Natural killer cell treated with Interleukin-12 subunit alpha and Interleukin-12 subunit beta and Interleukin-15 and Interleukin-18, amount 100 ng/mL, for 72 hours (primary cell): Measurements from ENCODE around the gene TNFRSF1A. TPM values are rescaled to one million over a fixed set of nuclear protein-coding genes. Genes with fewer than 3 reads are reported as not detected.
A peak's percentile ranks its signal among the peaks of the same experiment; 100 is the strongest.
"Not testable (repeated sequence)": the region's sequence is repeated elsewhere in the genome, so short reads cannot be mapped to it uniquely, and the experiment has no call there.

Experiments used
- ATAC-seq, 2 donors: fragments of 150-1000 bp; cut with Tn5 transposase in 1 of 2; sonication (Bioruptor Pico), chemical (Tn5 transposase) in 1 of 2; 2 replicates each; pipeline ENCODE4 v1.10.0; 2021
- DNase-seq: peaks from one replicate; pipeline ENCODE4 v3.0.0; 2022; ENCODE audit warnings: low spot score
- H3K27ac Mint-ChIP-seq, 2 donors: 1 replicate in 1 of 2; 2 replicates in 1 of 2; pipeline ENCODE4 v1.8.0; 2022; ENCODE audit warnings: mixed read lengths in 2 of 2, mild to moderate bottlenecking in 1 of 2, moderate library complexity in 1 of 2
- H3K27me3 Mint-ChIP-seq, 2 donors: 1 replicate in 1 of 2; 2 replicates in 1 of 2; pipeline ENCODE4 v1.8.0; 2022; ENCODE audit warnings: mixed read lengths in 2 of 2
- H3K36me3 Mint-ChIP-seq: one replicate; pipeline ENCODE4 v1.8.0; 2022; ENCODE audit warnings: mixed read lengths
- H3K4me1 Mint-ChIP-seq, 2 donors: 1 replicate in 1 of 2; 2 replicates in 1 of 2; pipeline ENCODE4 v1.8.0; 2022; ENCODE audit warnings: low read depth in 2 of 2, mixed read lengths in 2 of 2, mild to moderate bottlenecking in 1 of 2
- H3K4me3 Mint-ChIP-seq: one replicate; pipeline ENCODE4 v1.8.0; 2022; ENCODE audit warnings: mixed read lengths
- H3K9me3 Mint-ChIP-seq: 2 replicates; pipeline ENCODE4 v1.8.0; 2022; ENCODE audit warnings: mixed read lengths
- total RNA-seq, 2 donors: library from RNA; stranded (reverse); gene quantifications; one replicate each; pipeline ENCODE4 v1.2.3, GENCODE V29; 2022

The TNFRSF1A gene
- total RNA-seq, 2 donors from 2014 or later = 83.2 to 102 TPM

- no peaks in the 10 kb centered on the region for H3K36me3 Mint-ChIP-seq
These were observed 439 bp upstream of the TNFRSF1A start for GRCh38 chr12:6342140-6342889.

GRCh38 chr12:6340745-6341416 is 995 bp downstream of the TNFRSF1A start:
- no peak for ATAC-seq
- DNase-seq = no peak
- Mint-ChIP-seq H3K36me3 (no peaks in the 10 kb centered on the region), H3K9me3 (no peaks in the 10 kb centered on the region), H3K4me1 (peaks cover 37 to 41% of the 10 kb centered on the region in 2 donors), H3K27me3 (no peaks in the 10 kb centered on the region), H3K27ac (no peak overlapping the region), H3K4me3 (no peak overlapping the region)

More at GRCh38 chr12:6342140-6342889, 439 bp upstream of the TNFRSF1A start:
- Mint-ChIP-seq H3K4me1 (peaks cover 40 to 44% of the 10 kb centered on the region in 2 donors), H3K27ac (no peak overlapping the region), H3K4me3 (no peak overlapping the region), H3K9me3 (peaks cover 3% of the 10 kb centered on the region), H3K27me3 (peaks cover 0 to 4% of the 10 kb centered on the region in 2 donors)
- ATAC-seq (no peak), DNase-seq (no peak)

DNA sequence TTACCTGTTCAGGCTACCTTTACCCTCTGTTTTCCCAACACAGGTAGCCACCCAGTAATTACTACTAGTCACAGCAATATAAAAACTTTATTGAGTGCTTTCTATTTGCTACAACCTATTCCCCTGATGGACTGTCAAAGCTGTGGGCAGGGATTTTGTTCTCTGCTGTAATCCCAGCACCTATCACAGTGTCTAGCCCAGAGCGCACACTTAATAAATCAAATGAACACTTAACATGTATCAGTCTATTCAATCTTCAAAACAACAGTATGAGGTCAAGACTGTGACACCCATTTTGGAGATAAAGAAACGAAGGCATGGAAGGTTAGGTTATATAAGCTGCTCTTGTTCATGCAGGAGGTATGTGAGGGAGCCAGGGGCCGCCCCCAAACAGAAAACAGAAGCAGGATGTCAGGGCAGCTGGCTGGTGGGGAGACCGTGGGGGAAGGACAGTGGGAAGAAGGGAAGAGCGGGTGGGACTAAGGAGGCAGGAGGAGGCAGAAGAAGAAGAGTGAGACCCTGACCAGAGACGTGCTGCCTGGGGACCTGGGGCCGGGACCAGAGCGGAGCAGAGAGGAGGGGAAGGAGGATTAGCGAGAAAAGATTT is 1.7 kb downstream of the TNFRSF1A start:
- no peak overlapping the region for H3K27ac Mint-ChIP-seq
- ATAC-seq (no peak), DNase-seq (no peak)

DNA sequence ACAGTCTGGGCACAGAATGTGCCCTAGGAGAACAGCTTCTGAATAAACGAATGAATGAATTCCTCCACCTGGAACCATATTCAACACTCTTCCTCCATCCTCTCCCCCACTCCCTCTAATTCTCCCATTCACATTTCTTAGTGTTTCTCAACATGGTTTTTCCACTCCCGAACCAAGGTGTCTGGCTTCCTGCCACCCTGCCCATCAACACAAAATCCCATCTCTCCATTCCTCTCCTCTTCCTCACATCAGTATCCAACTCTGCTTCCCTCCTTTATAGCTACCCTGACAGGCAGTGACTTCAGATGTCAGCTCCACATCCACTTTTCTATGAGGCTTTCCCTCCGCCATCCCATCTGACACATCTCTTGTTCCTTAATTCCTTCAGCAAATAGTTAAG is 2.9 kb downstream of the TNFRSF1A start:
- H3K36me3 Mint-ChIP-seq = no peaks in the 10 kb centered on the region
- no peak for ATAC-seq
- H3K4me1 Mint-ChIP-seq = peaks cover 45 to 50% of the 10 kb centered on the region in 2 donors
- H3K9me3 Mint-ChIP-seq = no peaks in the 10 kb centered on the region
- no peak for DNase-seq
- no peak overlapping the region for H3K27ac Mint-ChIP-seq
- no peak overlapping the region for H3K4me3 Mint-ChIP-seq
- no peaks in the 10 kb centered on the region for H3K27me3 Mint-ChIP-seq

More for the DNA sequence above, 1.7 kb downstream of the TNFRSF1A start:
- Mint-ChIP-seq H3K4me1 (peaks cover 37 to 42% of the 10 kb centered on the region in 2 donors), H3K36me3 (no peaks in the 10 kb centered on the region), H3K9me3 (no peaks in the 10 kb centered on the region), H3K4me3 (no peak overlapping the region), H3K27me3 (no peaks in the 10 kb centered on the region)

DNA sequence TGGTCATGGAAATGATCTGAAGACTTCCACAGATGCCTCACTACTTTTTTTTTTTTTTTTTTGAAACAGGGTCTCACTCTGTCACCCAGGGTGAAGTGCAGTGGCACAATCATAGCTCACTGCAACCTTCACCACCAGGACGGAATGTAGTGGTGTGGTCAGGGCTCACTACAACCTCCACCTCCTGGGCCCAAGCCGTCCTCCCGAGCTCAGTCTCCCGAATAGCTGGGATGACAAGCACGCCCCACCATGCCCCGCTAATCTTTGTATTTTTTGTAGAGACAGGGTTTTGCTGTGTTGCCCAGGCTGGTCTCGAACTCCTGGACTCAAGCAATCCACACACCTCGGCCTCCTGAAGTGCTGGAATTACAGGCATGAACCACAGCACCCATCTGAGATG is 3.3 kb downstream of the TNFRSF1A start:
- not testable (repeated sequence) for H3K27me3 Mint-ChIP-seq, DNase-seq, H3K9me3 Mint-ChIP-seq, H3K36me3 Mint-ChIP-seq, H3K4me3 Mint-ChIP-seq, ATAC-seq, H3K27ac Mint-ChIP-seq
- H3K4me1 Mint-ChIP-seq = peaks cover 49 to 50% of the 10 kb centered on the region in 2 donors

GRCh38 chr12:6337958-6338433 is 3.9 kb downstream of the TNFRSF1A start:
- DNase-seq = no peak

GRCh38 chr12:6336889-6337853 is 4.7 kb downstream of the TNFRSF1A start:
- H3K36me3 Mint-ChIP-seq = peaks cover 9% of the 10 kb centered on the region
- no peak overlapping the region for H3K27ac Mint-ChIP-seq
- H3K4me3 Mint-ChIP-seq = no peak overlapping the region
- H3K27me3 Mint-ChIP-seq = no peaks in the 10 kb centered on the region
- peak; percentile 89 for DNase-seq
- ATAC-seq = peak; percentile 62 to 67
- peaks cover 49 to 50% of the 10 kb centered on the region in 2 donors for H3K4me1 Mint-ChIP-seq
- no peaks in the 10 kb centered on the region for H3K9me3 Mint-ChIP-seq

More at GRCh38 chr12:6337958-6338433, 3.9 kb downstream of the TNFRSF1A start:
- Mint-ChIP-seq H3K36me3 (peaks cover under 1% of the 10 kb centered on the region), H3K27me3 (no peaks in the 10 kb centered on the region), H3K4me3 (no peak overlapping the region), H3K27ac (no peak overlapping the region), H3K9me3 (no peaks in the 10 kb centered on the region), H3K4me1 (peaks cover 50% of the 10 kb centered on the region in 2 donors)
- no peak for ATAC-seq

DNA sequence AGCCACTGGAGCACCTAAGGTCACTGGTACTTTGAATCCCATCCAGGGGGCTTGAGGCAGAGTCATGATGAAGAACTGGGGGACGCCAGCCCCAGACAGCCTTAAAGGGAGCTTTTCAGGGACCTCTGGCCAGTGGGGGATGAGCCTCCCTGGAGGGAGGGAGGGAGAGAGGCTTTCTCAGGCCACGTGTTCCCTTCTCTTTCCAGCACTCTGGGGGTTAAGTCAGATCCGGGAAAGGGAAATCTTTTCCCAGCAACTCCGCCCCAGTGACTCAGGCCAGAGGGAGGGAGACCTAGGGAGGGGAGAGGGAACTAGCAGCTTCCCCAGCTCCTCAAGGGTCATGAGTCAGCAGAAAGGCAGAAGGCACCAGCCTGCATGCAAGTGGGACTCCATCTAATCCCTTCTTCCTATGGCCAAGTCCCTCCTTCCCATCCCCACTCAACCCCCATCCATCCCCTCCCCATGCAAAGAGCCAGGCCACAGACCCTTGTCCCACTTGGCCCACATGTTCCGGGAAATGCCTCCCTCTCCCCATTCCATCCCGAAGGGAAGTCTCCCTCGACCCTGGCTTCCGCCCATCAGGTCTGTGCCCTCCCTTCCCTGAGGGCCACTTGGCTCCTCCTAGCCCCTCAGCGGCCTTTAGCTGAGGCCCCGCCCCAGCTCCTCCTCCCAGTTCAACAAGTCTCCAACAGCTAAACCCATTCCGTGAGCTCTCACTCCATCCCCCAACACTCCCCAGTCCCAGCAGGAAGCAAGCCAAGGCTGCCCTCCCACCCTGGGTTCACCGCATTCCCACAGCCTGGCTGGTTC is 5.6 kb downstream of the TNFRSF1A start:
- peak; percentile 58 to 63 for ATAC-seq
- Mint-ChIP-seq H3K4me3 (no peak overlapping the region), H3K27me3 (no peaks in the 10 kb centered on the region), H3K4me1 (peaks cover 46 to 48% of the 10 kb centered on the region in 2 donors), H3K27ac (no peak overlapping the region), H3K36me3 (peaks cover 13% of the 10 kb centered on the region), H3K9me3 (no peaks in the 10 kb centered on the region)
- peak; percentile 77 for DNase-seq

DNA sequence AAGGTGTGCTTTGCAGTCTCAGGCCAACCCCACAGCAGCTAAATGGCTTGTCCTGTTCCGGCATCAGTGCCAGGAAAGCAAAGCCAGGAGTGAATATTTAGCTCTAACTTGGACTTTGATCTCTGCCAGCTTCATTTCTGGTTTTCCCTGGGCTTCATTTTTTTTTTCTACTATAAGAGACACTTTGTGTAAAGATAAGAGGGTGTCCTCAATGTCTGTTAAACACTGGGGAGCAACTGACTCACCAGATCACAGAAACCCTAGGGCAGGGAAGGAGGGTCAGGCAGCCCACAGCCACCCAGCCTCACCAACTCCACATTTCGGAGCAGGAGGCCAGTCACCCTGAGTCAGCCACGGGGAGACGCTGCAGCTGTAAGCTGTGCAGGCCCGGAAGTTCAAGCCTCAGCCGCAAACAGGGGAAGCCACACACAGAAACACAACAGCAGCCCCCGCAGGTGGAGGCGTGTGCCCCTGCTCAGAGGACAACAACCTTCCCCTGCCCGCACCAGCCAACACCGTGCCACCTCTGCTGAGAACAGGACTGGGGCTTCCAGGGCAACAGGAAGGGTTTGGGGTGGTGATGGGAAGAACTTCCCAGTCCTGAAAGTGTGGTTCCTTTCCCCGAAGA is 6.3 kb downstream of the TNFRSF1A start:
- DNase-seq (peak; percentile 93), ATAC-seq (peak; percentile 79 to 85)
- Mint-ChIP-seq H3K27me3 (no peaks in the 10 kb centered on the region), H3K36me3 (peaks cover 18% of the 10 kb centered on the region), H3K9me3 (no peaks in the 10 kb centered on the region), H3K4me3 (no peak overlapping the region), H3K4me1 (peaks cover 47 to 50% of the 10 kb centered on the region in 2 donors), H3K27ac (no peak overlapping the region)

GRCh38 chr12:6334940-6335450 is 6.9 kb downstream of the TNFRSF1A start:
- no peak for ATAC-seq
- peaks cover 18% of the 10 kb centered on the region for H3K36me3 Mint-ChIP-seq
- no peaks in the 10 kb centered on the region for H3K27me3 Mint-ChIP-seq

DNA sequence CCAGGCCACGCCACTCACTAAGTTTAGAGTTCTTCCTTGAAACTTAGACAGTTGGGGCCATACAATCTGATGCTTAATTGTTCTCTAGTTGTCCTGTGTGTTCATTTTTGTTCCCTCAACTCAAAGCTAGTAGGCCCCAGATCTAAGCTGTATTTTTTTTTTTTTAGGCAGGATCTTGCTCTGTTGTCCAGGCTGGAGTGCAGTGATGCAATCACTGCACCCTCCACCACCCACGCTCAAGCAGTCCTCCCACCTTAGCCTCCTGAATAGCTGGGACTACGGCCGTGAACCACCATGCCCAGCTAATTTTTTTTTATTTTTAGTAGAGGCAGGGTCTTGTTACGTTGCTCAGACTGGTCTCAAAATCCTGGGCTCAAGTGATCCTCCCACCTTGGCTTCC is 7.5 kb downstream of the TNFRSF1A start:
- Mint-ChIP-seq H3K4me3 (no peak overlapping the region), H3K4me1 (peaks cover 50% of the 10 kb centered on the region in 2 donors), H3K36me3 (peaks cover 18% of the 10 kb centered on the region)

More at GRCh38 chr12:6334940-6335450, 6.9 kb downstream of the TNFRSF1A start:
- no peak overlapping the region for H3K4me3 Mint-ChIP-seq
- no peak overlapping the region for H3K27ac Mint-ChIP-seq
- no peak for DNase-seq
- peaks cover 50% of the 10 kb centered on the region in 2 donors for H3K4me1 Mint-ChIP-seq
- no peaks in the 10 kb centered on the region for H3K9me3 Mint-ChIP-seq

GRCh38 chr12:6333566-6333965 is 8.3 kb downstream of the TNFRSF1A start:
- ATAC-seq = peak in 1 of 2 donors; percentile 51
- H3K4me3 Mint-ChIP-seq = no peak overlapping the region
- H3K27ac Mint-ChIP-seq = no peak overlapping the region
- H3K27me3 Mint-ChIP-seq = no peaks in the 10 kb centered on the region
- no peak for DNase-seq
- H3K4me1 Mint-ChIP-seq = peaks cover 50% of the 10 kb centered on the region in 2 donors
- no peaks in the 10 kb centered on the region for H3K9me3 Mint-ChIP-seq
- peaks cover 18% of the 10 kb centered on the region for H3K36me3 Mint-ChIP-seq

More for the DNA sequence above, 7.5 kb downstream of the TNFRSF1A start:
- no peaks in the 10 kb centered on the region for H3K9me3 Mint-ChIP-seq
- no peaks in the 10 kb centered on the region for H3K27me3 Mint-ChIP-seq
- no peak overlapping the region for H3K27ac Mint-ChIP-seq
- ATAC-seq (no peak), DNase-seq (no peak)
